SK-N-SH (cell line): ENCODE data around the gene AUTS2. TPM values are rescaled to one million over a fixed set of nuclear protein-coding genes. Genes with fewer than 3 reads are reported as not detected.

Experiments used
- CTCF ChIA-PET: fragments of 300-600, 350-600 bp; formaldehyde crosslinking; extraction: SDS; loops from one replicate; lab custom pipeline; 2021; lab: Yijun Ruan, JAX
- POLR2A ChIA-PET: fragments of 350-600 bp; sonication (Branson Sonifier 250); formaldehyde crosslinking; extraction: SDS; loops from one replicate; lab custom pipeline; 2020; ENCODE audit warnings: antibody characterized with exemption, inconsistent platforms; lab: Yijun Ruan, JAX
- DNase-seq: peaks from one replicate; pipeline ENCODE4 v3.0.0; 2012
- H2AFZ ChIP-seq: fragments of 200-600 bp; sonication (generic); 2 replicates; pipeline ENCODE4 v1.8.1; 2016; ENCODE audit warnings: antibody characterized with exemption, mild to moderate bottlenecking, low read depth
- H3F3A ChIP-seq: fragments of 200-600 bp; sonication (generic); replicated peaks from 2 replicates; pipeline ENCODE3; 2016; ENCODE audit warnings: antibody characterized with exemption, mild to moderate bottlenecking; ENCODE audit not compliant: insufficient read depth
- H3K27ac ChIP-seq, 2 experiments: fragments of 200-500 bp in 1 of 2; fragments of 200-600 bp in 1 of 2; sonication (Bioruptor generic) in 1 of 2; sonication (generic), shearing (Covaris generic) in 1 of 2; 2 replicates each; pipeline versions ENCODE4 v1.5.1 to v1.6.1; 2014 to 2016; ENCODE audit warnings: low read depth in 2 of 2, inconsistent platforms in 1 of 2, low read length in 1 of 2, mild to moderate bottlenecking in 1 of 2, mixed read lengths in 1 of 2
- H3K27me3 ChIP-seq: fragments of 200-600 bp; sonication (generic), shearing (Covaris generic); 2 replicates; pipeline ENCODE4 v1.6.1; 2016; ENCODE audit warnings: mixed run types; ENCODE audit not compliant: insufficient read depth
- H3K36me3 ChIP-seq, 2 experiments: fragments of 200-500 bp in 1 of 2; fragments of 200-600 bp in 1 of 2; sonication (Bioruptor generic) in 1 of 2; sonication (generic) in 1 of 2; replicated peaks in 1 of 2; 2 replicates each; pipeline versions ENCODE3 to v1.5.1; 2014 to 2016; ENCODE audit warnings: low read length in 1 of 2, mild to moderate bottlenecking in 1 of 2; ENCODE audit not compliant: insufficient read depth in 2 of 2, control insufficient read depth in 1 of 2
- H3K4me1 ChIP-seq, 2 experiments: fragments of 200-500 bp in 1 of 2; fragments of 200-600 bp in 1 of 2; sonication (Bioruptor generic) in 1 of 2; sonication (generic), shearing (Covaris generic) in 1 of 2; 2 replicates each; pipeline versions ENCODE4 v1.5.1 to v1.6.1; 2014 to 2016; ENCODE audit warnings: low read depth in 1 of 2, low read length in 1 of 2, mixed run types in 1 of 2; ENCODE audit not compliant: insufficient read depth in 2 of 2, control insufficient read depth in 1 of 2
- H3K4me2 ChIP-seq: fragments of 200-600 bp; sonication (generic), shearing (Covaris generic); 2 replicates; pipeline ENCODE4 v1.6.1; 2017; ENCODE audit warnings: mixed run types
- H3K4me3 ChIP-seq, 2 experiments: fragments of 200-500 bp in 1 of 2; fragments of 200-600 bp in 1 of 2; sonication (Bioruptor generic) in 1 of 2; sonication (generic), shearing (Covaris generic) in 1 of 2; 2 replicates each; pipeline versions ENCODE4 v1.5.1 to v1.8.1; 2014 to 2016; ENCODE audit warnings: low read depth in 2 of 2, inconsistent platforms in 1 of 2, low read length in 1 of 2, mild to moderate bottlenecking in 1 of 2, mixed read lengths in 1 of 2, moderate library complexity in 1 of 2
- H3K79me2 ChIP-seq: fragments of 200-600 bp; sonication (generic); 2 replicates; pipeline ENCODE4 v1.8.1; 2017; ENCODE audit warnings: mild to moderate bottlenecking; ENCODE audit not compliant: insufficient read depth
- H3K9ac ChIP-seq: fragments of 200-600 bp; sonication (generic); 2 replicates; pipeline ENCODE4 v1.6.1; 2017; ENCODE audit warnings: mixed run types
- H3K9me2 ChIP-seq: fragments of 200-600 bp; sonication (generic); 2 replicates; pipeline ENCODE4 v1.6.1; 2017; ENCODE audit warnings: mixed run types
- H3K9me3 ChIP-seq: fragments of 200-600 bp; sonication (generic); 2 replicates; pipeline ENCODE4 v1.6.1; 2017; ENCODE audit warnings: mixed run types, mild to moderate bottlenecking, moderate library complexity
- H4K20me1 ChIP-seq: fragments of 200-600 bp; sonication (generic); 2 replicates; pipeline ENCODE4 v1.6.1; 2017; ENCODE audit warnings: mild to moderate bottlenecking, mixed run types; ENCODE audit not compliant: insufficient read depth
- CTCF ChIP-seq: fragments of 200-600 bp; sonication (generic); IDR thresholded peaks from 2 replicates; pipeline ENCODE4 v1.6.1; 2017; ENCODE audit warnings: antibody characterized with exemption, mild to moderate bottlenecking, moderate library complexity
- EP300 ChIP-seq, 2 experiments: IDR thresholded peaks; 2 replicates each; pipeline versions ENCODE4 v1.4.0 to v1.6.1; 2012; ENCODE audit warnings: borderline replicate concordance in 1 of 2, low read depth in 1 of 2, low read length in 1 of 2
- GABPA ChIP-seq: IDR thresholded peaks from 2 replicates; pipeline ENCODE4 v1.4.0; 2012; ENCODE audit warnings: low read depth, mild to moderate bottlenecking
- IRF3 ChIP-seq: fragments of 150-350 bp; IDR thresholded peaks from 2 replicates; pipeline ENCODE4 v1.6.1; 2016; ENCODE audit warnings: mild to moderate bottlenecking, low read depth, low read length
- JUND ChIP-seq: IDR thresholded peaks from 2 replicates; pipeline ENCODE4 v1.4.0; 2012
- MEF2A ChIP-seq: IDR thresholded peaks from 2 replicates; pipeline ENCODE4 v1.4.0; 2012; ENCODE audit warnings: low read depth, borderline replicate concordance
- TCF12 ChIP-seq: IDR thresholded peaks from 2 replicates; pipeline ENCODE4 v1.4.0; 2012
- TEAD4 ChIP-seq: IDR thresholded peaks from 2 replicates; pipeline ENCODE4 v1.4.0; 2012; ENCODE audit warnings: mild to moderate bottlenecking, borderline replicate concordance; ENCODE audit not compliant: insufficient read depth
- USF1 ChIP-seq: IDR thresholded peaks from 2 replicates; pipeline ENCODE4 v1.4.0; 2012; ENCODE audit warnings: low read depth, borderline replicate concordance
- USF2 ChIP-seq: fragments of 150-350 bp; IDR thresholded peaks from 2 replicates; pipeline ENCODE4 v1.6.1; 2017; ENCODE audit warnings: antibody characterized with exemption, low read length, low read depth, borderline replicate concordance
- ZBTB33 ChIP-seq: IDR thresholded peaks from 2 replicates; pipeline ENCODE4 v1.4.0; 2012; ENCODE audit warnings: low read depth, borderline replicate concordance
- WGBS: methylation state at CpG from one replicate; pipeline ENCODE4 v1.1.6; 2017; ENCODE audit warnings: low lambda C conversion rate; 5-methylcytosine and 5-hydroxymethylcytosine counted together
- polyA plus RNA-seq, 3 experiments: library from polyadenylated mRNA; depleted of rRNA; stranded (reverse); fragments of >200 nt; gene quantifications; 2 replicates each; pipeline ENCODE4 v1.2.3, GENCODE V29; 2012

The AUTS2 gene
- polyA plus RNA-seq, 1 of the 3 experiments (the other 2 are of a cell fraction) = 15.6 TPM

- Histone ChIP-seq H3K79me2 (peaks cover 27% of the 10 kb centered on the region), H3K4me1 (peaks cover 20 to 59% of the 10 kb centered on the region in 2 experiments; a peak in 3 of 4 replicates), H2AFZ (no peak overlapping the region), H3K9ac (no peak overlapping the region), H3K36me3 (no peaks in the 10 kb centered on the region), H3K4me2 (no peak overlapping the region), H3K4me3 (no peak overlapping the region), H3K27me3 (no peaks in the 10 kb centered on the region), H4K20me1 (peaks cover 29% of the 10 kb centered on the region), H3K9me2 (no peaks in the 10 kb centered on the region)
- DNase-seq = no peak
- POLR2A ChIA-PET = no interaction called here
- CTCF ChIA-PET = interaction anchor here (0.6 to 1.7 kb wide), 7 partner anchors 8 to 76 kb away, joined by 3 to 5 read pairs (median 3); no protein-coding TSS in a partner anchor
- TF ChIP-seq CTCF (no peak), USF1 (no peak), JUND (no peak), TEAD4 (no peak), IRF3 (no peak), USF2 (no peak)
- TF ChIP-seq, all 33 proteins: peak for 0
- H3K9me3 ChIP-seq = no peaks in the 10 kb centered on the region
- 94% methylated on average over 6 of the region's 6 CpGs for WGBS
- peak overlapping the region in 1 of 2 experiments; percentile 78; a peak in 2 of 4 replicates for H3K27ac ChIP-seq
- H3F3A ChIP-seq = no peaks in the 10 kb centered on the region
Observed at GRCh38 chr7:69654849-69655707, 56.8 kb downstream of the AUTS2 start.

- no peak for DNase-seq
- H3K27ac ChIP-seq = peak overlapping the region; percentile 61 to 78; a peak in 3 of 4 replicates
- no peak overlapping the region for H3K4me2 ChIP-seq
- H3F3A ChIP-seq = no peaks in the 10 kb centered on the region
- WGBS = 93% methylated on average over 2 of the region's 2 CpGs
- no peaks in the 10 kb centered on the region for H3K27me3 ChIP-seq
- H3K4me3 ChIP-seq = no peak overlapping the region
- peaks cover 39% of the 10 kb centered on the region for H4K20me1 ChIP-seq
- TF ChIP-seq TCF12 (no peak), GABPA (no peak), EP300 (IDR thresholded peaks at IDR 0.05; ENCODE audit: borderline replicate concordance in 1 of 2, low read depth in 1 of 2, low read length in 1 of 2) (no peak), MEF2A (no peak), USF2 (no peak), ZBTB33 (no peak)
- no peaks in the 10 kb centered on the region for H3K9me2 ChIP-seq
- H3K4me1 ChIP-seq = peaks cover 20 to 56% of the 10 kb centered on the region in 2 experiments; a peak in 3 of 4 replicates
- H3K9ac ChIP-seq = no peak overlapping the region
- POLR2A ChIA-PET = no interaction called here
- no peak overlapping the region for H2AFZ ChIP-seq
- peaks cover 37% of the 10 kb centered on the region for H3K79me2 ChIP-seq
- CTCF ChIA-PET = interaction anchor here (0.6 to 1.4 kb wide), 4 partner anchors 9 to 75 kb away, joined by 3 to 5 read pairs (median 3); no protein-coding TSS in a partner anchor
- H3K36me3 ChIP-seq = no peaks in the 10 kb centered on the region
- no peaks in the 10 kb centered on the region for H3K9me3 ChIP-seq
Observed at GRCh38 chr7:69656077-69656476, 57.8 kb downstream of the AUTS2 start.
